Activated naive CD4-positive, alpha-beta T cell treated with anti-CD3 and anti-CD28 coated beads, Interleukin-2, amount 50 U/mL, for 24 hours (primary cell): ENCODE data around the gene DNAJA1.

Source experiments
- H3K27ac Mint-ChIP-seq: one replicate; pipeline ENCODE4 v1.8.0; 2021; ENCODE audit warnings: mild to moderate bottlenecking, mixed read lengths
- H3K27me3 Mint-ChIP-seq: one replicate; pipeline ENCODE4 v1.8.0; 2021; ENCODE audit warnings: mixed read lengths
- H3K36me3 Mint-ChIP-seq: one replicate; pipeline ENCODE4 v1.8.0; 2021; ENCODE audit warnings: mixed read lengths
- H3K4me1 Mint-ChIP-seq: one replicate; pipeline ENCODE4 v1.8.0; 2021; ENCODE audit warnings: mixed read lengths
- H3K4me3 Mint-ChIP-seq: one replicate; pipeline ENCODE4 v1.8.0; 2021; ENCODE audit warnings: mild to moderate bottlenecking, mixed read lengths
- H3K9me3 Mint-ChIP-seq: one replicate; pipeline ENCODE4 v1.8.0; 2021; ENCODE audit warnings: mixed read lengths

The DNAJA1 gene

DNA sequence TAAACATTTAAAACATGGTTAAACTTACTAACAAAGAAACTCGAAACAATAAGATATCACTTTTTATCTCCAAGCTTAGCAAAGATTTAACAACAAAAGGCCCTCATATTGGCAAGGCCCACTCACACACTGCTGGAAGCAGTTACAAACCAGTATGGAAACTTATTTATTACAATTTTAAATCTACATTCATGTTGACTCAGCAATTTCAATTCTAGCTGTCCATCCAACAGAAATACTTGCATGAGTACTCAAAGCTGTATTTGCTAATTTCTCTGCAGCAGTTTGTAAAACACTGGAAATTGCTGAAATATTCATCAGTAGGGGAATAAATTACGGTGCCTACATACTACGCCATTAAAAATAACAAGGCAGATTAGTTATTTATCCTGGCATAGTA is 2.8 kb upstream of the DNAJA1 start:
- H3K4me1 Mint-ChIP-seq = peaks cover 52% of the 10 kb centered on the region
- H3K27ac Mint-ChIP-seq = no peak overlapping the region
- no peaks in the 10 kb centered on the region for H3K27me3 Mint-ChIP-seq
- peaks cover 16% of the 10 kb centered on the region for H3K36me3 Mint-ChIP-seq
- H3K9me3 Mint-ChIP-seq = no peaks in the 10 kb centered on the region
- H3K4me3 Mint-ChIP-seq = peak overlapping the region; percentile 57

DNA sequence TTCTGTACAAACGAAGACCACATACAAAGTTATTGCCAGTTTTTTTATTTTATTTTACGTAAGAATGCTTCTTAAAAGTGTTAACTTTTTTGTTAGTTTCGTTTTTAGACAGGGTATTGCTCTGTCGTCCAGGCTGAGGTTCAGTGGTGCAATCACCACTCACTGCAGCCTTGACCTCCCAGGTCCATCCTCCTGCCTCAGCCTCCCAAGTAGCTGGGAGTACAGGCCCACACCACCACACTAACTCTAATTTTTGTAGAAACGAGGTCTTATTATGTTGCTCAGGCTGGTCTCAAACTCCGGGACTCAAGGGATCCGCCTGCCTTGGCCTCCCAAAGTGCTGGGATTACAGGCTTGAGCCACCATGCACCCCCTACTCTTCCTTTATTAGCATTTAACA is 2.3 kb upstream of the DNAJA1 start:
- Mint-ChIP-seq H3K9me3 (no peaks in the 10 kb centered on the region), H3K36me3 (peaks cover 16% of the 10 kb centered on the region), H3K4me3 (no peak overlapping the region), H3K27me3 (no peaks in the 10 kb centered on the region), H3K4me1 (peaks cover 53% of the 10 kb centered on the region), H3K27ac (no peak overlapping the region)

DNA sequence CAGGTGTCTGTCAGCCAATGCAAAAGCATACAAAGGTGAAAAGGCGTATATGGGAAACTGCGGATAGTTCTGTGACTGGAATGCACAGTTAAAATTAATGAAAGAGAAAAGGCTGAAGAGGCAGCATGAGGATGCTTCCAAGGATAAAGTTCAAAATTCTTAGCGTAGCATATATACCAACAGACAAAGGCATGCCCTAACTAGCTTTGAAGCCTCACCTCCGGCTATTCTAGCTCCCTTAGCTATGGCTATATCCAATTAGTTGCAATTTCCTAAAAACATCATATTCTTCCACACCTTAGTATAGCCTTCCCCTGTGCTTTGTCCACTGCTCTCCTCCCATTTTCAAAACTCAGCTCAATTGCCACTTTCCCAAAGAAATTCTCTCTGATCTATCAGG is 1.4 kb upstream of the DNAJA1 start:
- no peaks in the 10 kb centered on the region for H3K27me3 Mint-ChIP-seq
- no peaks in the 10 kb centered on the region for H3K9me3 Mint-ChIP-seq
- peaks cover 22% of the 10 kb centered on the region for H3K36me3 Mint-ChIP-seq
- peak overlapping the region; percentile 96 for H3K4me3 Mint-ChIP-seq
- peak overlapping the region; percentile 90 for H3K27ac Mint-ChIP-seq
- peaks cover 62% of the 10 kb centered on the region for H3K4me1 Mint-ChIP-seq

DNA sequence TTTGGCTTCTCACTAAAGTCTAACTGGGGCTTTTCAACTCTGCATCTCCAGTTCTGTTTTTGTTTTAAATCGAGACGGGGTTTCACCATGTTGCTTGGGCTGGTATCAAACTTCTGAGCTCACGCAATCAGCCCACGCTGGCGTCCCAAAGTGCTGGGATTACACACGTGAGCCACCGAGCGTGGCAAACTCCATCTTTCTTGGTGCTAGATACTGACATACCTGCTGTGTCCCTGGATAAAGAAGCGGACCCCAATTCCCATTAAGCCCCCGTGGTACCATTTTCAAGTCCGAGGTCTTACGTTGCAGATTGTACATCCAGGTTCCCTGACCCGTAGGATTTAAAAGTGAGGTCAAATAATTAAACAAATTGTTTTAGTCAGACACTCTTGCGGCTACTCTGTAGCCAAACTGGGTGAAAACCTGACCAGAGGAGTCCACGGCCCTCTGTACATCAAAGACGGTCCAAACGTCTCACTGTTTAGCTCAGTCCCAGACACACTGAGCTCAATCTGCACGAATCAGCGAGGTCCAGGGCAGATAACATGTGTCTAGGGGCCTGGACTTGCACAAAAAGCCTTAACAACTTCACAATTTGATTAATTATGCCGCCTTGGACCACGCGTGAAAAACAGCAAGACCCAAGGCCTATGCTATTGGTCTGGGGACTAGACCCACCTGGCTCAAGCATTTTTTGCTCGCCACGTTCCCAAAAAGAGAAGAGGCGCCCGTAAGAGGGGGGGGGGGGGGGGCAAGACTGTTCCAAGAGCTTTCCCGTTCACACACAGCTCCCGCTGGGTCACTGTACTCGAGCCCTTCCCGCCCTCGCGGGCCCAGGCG is 727 bp upstream of the DNAJA1 start:
- peak overlapping the region; percentile 90 for H3K27ac Mint-ChIP-seq
- peaks cover 23% of the 10 kb centered on the region for H3K36me3 Mint-ChIP-seq
- peak overlapping the region; percentile 96 for H3K4me3 Mint-ChIP-seq
- no peaks in the 10 kb centered on the region for H3K27me3 Mint-ChIP-seq
- no peaks in the 10 kb centered on the region for H3K9me3 Mint-ChIP-seq
- peaks cover 69% of the 10 kb centered on the region for H3K4me1 Mint-ChIP-seq

DNA sequence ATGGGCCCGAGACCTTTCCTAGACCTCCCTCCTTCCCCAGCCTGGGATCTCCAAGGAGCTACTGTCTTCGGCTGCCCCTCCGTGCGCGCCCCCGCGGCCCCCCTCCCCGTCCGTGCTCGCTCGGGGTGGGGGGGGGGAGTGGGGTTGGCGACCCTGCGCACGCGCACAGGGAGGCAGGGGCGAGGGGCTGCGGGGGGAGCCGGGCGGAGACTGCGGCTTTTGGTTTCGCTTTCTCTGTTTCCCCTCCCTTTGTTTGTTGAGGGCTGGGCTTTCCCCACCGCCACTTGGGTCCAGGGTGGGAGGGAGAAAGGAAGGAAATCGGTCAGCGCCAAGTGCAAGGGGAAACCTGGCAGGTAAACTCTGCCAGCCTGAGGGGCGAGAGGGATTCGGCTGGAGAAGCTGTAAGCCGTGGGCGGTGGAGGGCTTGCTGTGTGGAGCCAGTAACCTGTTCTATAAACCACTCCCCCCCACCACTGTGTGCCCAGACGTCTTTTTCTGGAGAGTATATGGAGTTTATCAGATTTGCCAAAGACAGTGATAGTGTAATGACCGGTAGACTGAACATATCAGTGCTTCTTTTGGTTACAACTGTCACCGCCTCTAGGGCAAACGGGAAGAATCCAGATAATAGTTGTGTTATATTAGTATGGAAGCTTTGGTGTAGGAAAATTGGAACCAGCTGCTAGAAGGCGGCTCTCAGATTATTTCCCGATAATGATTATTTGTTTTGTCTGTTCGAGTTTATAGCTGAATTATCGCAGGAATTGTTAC is 684 bp downstream of the DNAJA1 start:
- H3K27ac Mint-ChIP-seq = peak overlapping the region; percentile 90
- peaks cover 26% of the 10 kb centered on the region for H3K36me3 Mint-ChIP-seq
- H3K4me1 Mint-ChIP-seq = peaks cover 76% of the 10 kb centered on the region
- no peaks in the 10 kb centered on the region for H3K9me3 Mint-ChIP-seq
- peak overlapping the region; percentile 96 for H3K4me3 Mint-ChIP-seq
- H3K27me3 Mint-ChIP-seq = no peaks in the 10 kb centered on the region

DNA sequence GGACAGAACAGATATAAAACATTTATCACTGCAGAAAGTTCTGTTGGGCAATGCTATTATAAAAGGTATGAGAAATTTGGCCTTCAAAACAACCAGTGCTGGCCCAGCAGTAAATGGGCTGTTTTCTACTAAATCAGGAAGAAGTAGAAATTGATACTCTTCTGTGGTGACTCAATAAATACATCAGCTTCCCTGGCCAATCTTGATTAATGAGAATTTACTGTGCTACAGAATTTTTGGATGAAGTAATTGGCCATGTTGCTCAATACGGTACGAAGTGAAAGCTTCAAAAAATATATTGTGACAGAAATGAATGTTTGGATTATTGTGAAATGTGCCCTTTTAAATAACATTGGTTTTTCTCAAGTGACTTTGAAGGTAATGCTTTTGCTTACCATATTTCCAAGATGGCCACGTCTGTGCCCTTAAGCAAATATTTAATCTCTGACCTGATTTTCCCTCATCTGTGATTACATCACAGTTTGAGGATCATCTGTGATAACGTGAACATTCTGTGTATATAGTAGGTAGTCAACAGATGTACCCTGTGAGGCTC is 4.2 kb downstream of the DNAJA1 start:
- no peaks in the 10 kb centered on the region for H3K9me3 Mint-ChIP-seq
- H3K36me3 Mint-ChIP-seq = peaks cover 40% of the 10 kb centered on the region
- peaks cover 70% of the 10 kb centered on the region for H3K4me1 Mint-ChIP-seq
- peak overlapping the region; percentile 96 for H3K4me3 Mint-ChIP-seq
- H3K27ac Mint-ChIP-seq = peak overlapping the region; percentile 55
- H3K27me3 Mint-ChIP-seq = no peaks in the 10 kb centered on the region

DNA sequence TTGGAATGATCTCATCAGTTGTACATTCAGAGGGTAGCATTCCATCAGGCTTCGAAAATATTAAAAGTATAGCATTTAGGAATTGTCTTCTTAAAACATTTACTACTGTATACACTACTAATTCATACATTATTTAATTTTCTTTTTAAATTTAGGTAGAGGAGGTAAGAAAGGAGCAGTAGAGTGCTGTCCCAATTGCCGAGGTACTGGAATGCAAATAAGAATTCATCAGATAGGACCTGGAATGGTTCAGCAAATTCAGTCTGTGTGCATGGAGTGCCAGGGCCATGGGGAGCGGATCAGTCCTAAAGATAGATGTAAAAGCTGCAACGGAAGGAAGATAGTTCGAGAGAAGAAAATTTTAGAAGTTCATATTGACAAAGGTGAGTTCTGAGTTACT is 5.2 kb downstream of the DNAJA1 start:
- Mint-ChIP-seq H3K4me3 (peak overlapping the region; percentile 96), H3K4me1 (peaks cover 70% of the 10 kb centered on the region), H3K27ac (no peak overlapping the region)

DNA sequence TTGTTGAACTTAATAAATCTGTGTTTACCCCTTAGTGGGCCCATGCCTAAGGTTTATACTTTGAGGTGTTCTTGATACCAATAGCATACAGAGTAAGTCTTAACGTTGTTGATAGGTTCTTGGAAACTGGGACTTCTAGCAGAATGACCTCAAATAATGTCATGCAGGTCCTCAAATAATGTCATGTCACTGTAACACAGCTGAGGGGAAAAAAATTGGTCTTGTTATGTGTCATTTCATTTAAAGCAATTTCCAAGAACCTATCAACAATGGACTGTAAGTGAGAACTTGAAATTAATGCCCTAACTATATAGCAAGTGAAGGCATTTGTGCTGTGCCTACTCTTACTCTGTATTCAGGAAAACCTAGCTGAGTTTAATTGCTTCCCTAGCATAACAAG is 7.2 kb downstream of the DNAJA1 start:
- Mint-ChIP-seq H3K4me3 (peak overlapping the region; percentile 19), H3K36me3 (peaks cover 36% of the 10 kb centered on the region), H3K27ac (no peak overlapping the region), H3K27me3 (no peaks in the 10 kb centered on the region), H3K9me3 (no peaks in the 10 kb centered on the region), H3K4me1 (peaks cover 67% of the 10 kb centered on the region)

More for the DNA sequence above, 5.2 kb downstream of the DNAJA1 start:
- H3K36me3 Mint-ChIP-seq = peaks cover 41% of the 10 kb centered on the region
- H3K9me3 Mint-ChIP-seq = no peaks in the 10 kb centered on the region
- H3K27me3 Mint-ChIP-seq = no peaks in the 10 kb centered on the region

DNA sequence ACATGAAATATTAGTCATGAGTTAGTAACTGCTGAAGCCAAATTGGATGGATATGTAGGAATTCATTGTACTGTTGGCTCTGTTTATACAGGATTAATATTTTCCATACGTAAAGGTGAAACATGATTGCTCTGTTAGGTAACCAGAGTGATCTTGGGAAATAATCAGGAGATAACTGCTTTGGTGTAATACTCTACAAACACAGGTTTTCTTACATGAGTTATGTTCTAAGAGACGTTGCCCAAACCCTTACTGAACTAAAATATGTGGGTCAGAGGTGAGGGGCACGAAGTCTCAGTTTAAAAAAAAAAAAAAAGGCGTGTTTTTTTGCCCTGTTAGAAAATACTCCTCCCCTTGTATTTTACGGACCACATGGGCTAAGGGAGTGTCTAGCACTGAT is 7.8 kb downstream of the DNAJA1 start:
- Mint-ChIP-seq H3K27ac (peak overlapping the region; percentile 53), H3K9me3 (no peaks in the 10 kb centered on the region), H3K4me1 (peaks cover 65% of the 10 kb centered on the region), H3K27me3 (no peaks in the 10 kb centered on the region), H3K36me3 (peaks cover 36% of the 10 kb centered on the region), H3K4me3 (peak overlapping the region; percentile 34)

DNA sequence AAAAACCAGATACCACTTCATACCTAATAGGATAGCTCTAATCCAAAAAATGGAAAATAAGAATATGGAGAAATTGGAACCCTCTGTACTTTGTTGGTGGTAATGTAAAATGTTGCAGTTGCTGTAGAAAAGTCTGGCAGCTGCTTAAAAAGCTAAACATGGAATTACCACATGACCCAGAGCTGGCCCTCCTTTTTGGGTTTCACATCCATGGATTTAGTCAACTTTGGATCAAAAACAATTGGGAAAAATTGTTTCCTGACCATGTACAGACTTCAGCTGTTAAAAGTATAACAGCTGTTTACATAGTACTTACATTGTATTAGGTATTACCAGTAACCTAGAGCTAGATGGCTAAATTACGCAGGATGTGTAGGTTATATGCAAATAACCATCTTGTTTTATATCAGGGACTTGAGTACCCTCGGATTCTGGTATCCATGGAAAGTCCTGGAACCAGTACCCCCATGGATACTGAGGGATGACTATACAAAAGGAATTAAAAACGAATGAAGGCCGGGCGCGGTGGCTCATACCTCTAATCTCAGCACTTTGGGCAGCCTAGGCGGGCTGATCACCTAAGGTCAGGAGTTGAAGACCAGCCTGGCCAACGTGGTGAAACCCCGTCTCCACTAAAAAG is 15.8 kb downstream of the DNAJA1 start:
- no peaks in the 10 kb centered on the region for H3K9me3 Mint-ChIP-seq
- H3K4me1 Mint-ChIP-seq = peaks cover 33% of the 10 kb centered on the region
- no peak overlapping the region for H3K4me3 Mint-ChIP-seq
- H3K27ac Mint-ChIP-seq = no peak overlapping the region
- peaks cover 13% of the 10 kb centered on the region for H3K36me3 Mint-ChIP-seq
- H3K27me3 Mint-ChIP-seq = no peaks in the 10 kb centered on the region

DNA sequence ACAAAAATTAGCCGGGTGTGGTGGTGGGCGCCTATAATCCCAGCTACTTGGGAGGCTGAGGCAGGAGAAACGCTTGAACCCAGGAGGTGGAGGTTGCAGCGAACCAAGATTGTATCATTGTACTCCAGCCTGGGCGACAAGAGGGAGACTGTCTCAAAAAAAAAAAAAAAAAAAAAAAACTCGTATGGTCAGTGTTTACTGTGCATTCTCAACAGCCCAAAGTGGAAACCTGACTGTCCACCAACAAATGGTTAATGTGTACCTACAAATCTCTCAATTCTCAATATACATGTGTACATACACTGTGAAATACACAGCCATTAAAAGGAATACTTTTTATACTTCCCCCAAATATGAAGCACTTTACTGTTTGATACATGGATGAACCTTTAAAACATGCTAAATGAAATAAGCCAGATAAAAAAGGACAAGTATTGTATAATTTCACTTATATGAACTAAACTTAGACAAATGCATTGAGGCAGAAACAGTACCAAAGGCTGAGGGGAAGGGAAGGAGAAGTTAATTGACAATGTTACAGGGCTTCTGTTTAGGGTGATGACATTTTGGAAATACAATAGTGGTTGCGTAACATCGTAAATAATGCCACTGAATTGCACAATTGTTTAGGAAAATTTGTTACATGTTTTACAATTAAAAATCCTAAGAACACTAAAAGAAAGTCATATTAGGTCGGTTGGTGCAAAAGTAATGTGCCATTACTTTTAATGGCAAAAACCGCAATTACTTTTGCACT is 16.5 kb downstream of the DNAJA1 start:
- Mint-ChIP-seq H3K9me3 (no peaks in the 10 kb centered on the region), H3K36me3 (peaks cover 10% of the 10 kb centered on the region), H3K27me3 (no peaks in the 10 kb centered on the region), H3K4me1 (peaks cover 27% of the 10 kb centered on the region), H3K27ac (peak overlapping the region; percentile 25), H3K4me3 (no peak overlapping the region)

DNA sequence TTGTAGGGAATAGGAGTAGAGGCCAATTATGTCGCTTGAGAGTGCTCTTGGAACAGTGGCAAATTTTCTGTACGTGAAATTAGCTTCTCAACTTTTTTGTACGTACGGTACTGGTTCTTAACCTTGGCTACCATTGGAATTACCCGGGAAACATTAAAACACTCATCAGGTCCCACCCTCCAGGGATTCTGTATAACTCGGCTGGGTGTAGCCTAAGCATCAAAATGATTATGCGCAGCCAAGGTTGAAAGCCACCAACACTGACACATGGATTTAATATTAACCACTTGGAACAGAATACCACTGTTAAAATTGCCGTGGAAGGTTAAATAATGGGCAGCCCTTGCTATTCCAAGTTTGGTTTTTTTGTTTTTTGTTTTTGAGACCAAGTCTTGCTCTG is 17.4 kb downstream of the DNAJA1 start:
- H3K9me3 Mint-ChIP-seq = no peaks in the 10 kb centered on the region

DNA sequence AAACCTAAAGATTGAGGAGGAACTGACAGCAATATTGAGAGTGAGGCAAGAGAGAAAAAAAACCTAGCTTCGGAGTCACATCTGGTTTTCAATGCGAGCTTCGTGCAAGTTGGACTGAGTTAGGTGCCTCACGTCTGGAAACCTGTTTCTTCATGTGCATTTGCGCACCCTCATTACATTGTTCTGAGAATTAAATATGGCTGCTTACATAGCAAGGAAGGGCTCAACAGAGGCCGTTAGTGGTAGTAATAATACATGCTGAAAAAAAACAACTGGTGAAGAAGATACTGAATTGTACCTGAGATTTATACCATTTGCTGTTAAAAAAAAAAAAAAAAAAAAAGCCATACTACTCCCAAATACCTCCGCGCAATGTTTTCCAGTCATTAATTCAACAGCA is 18.6 kb downstream of the DNAJA1 start:
- Mint-ChIP-seq H3K4me3 (peak overlapping the region; percentile 82), H3K27me3 (no peaks in the 10 kb centered on the region), H3K36me3 (peaks cover 13% of the 10 kb centered on the region), H3K27ac (no peak overlapping the region), H3K4me1 (peaks cover 25% of the 10 kb centered on the region), H3K9me3 (no peaks in the 10 kb centered on the region)

More for the DNA sequence above, 17.4 kb downstream of the DNAJA1 start:
- Mint-ChIP-seq H3K36me3 (peaks cover 13% of the 10 kb centered on the region), H3K27me3 (no peaks in the 10 kb centered on the region), H3K27ac (no peak overlapping the region), H3K4me1 (peaks cover 25% of the 10 kb centered on the region), H3K4me3 (no peak overlapping the region)

DNA sequence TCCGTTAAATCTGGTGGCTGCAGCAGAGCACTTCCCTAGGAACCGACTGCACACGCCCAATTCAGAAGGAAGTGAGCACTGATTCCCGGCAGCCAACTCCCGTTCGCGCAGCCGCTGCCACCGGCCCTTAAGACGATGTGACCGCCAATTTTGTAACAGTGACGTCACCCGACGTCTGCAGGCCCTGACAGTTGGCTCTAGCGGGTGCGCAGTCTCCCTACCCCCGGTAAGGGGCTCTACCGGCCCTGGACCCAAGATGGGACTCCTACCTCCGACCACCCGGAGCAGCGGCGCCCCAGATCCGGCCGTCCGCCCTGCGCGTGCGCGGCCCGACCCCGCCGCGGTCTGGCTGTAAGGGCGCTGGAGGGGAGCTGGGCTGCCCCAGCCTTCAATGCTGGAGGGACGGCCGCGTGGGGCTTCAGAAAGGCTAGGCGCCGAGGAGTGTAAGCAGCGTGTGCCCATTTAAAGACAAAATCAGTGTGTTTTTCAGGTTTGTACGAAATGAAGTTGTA is 19.1 kb downstream of the DNAJA1 start:
- Mint-ChIP-seq H3K4me3 (peak overlapping the region; percentile 82), H3K27me3 (no peaks in the 10 kb centered on the region), H3K36me3 (peaks cover 10% of the 10 kb centered on the region), H3K9me3 (no peaks in the 10 kb centered on the region), H3K27ac (peak overlapping the region; percentile 51), H3K4me1 (peaks cover 26% of the 10 kb centered on the region)
